ENCODE measurements around the gene LRP1B.

The LRP1B gene

GRCh38 chr2:141162314-141162713, 968.5 kb downstream of the LRP1B start:
- TF ChIP-seq ZNF274 (IDR thresholded peaks at IDR 0.05; ENCODE audit: low read depth, low read length) (no peak), SUZ12 (IDR thresholded peaks at IDR 0.05; ENCODE audit: extremely low read depth, insufficient read depth, insufficient read length) (no peak), YY1 (IDR thresholded peaks at IDR 0.05; ENCODE audit: insufficient read depth, insufficient read length) (no peak)
- no peaks in the 10 kb centered on the region for H3K4me1 ChIP-seq (ENCODE audit: insufficient read depth, insufficient read length)
- no peak overlapping the region for H3K9ac ChIP-seq (ENCODE audit: insufficient read length, low read depth)
- no peaks in the 10 kb centered on the region for H3K9me3 ChIP-seq (ENCODE audit: insufficient read depth, low read length)
- no peak for DNase-seq (ENCODE audit: low read depth, low spot score)
- H3K36me3 ChIP-seq (ENCODE audit: insufficient read depth, insufficient read length, low read length): no peaks in the 10 kb centered on the region
- H3K4me3 ChIP-seq (ENCODE audit: insufficient read length, low read depth): no peak overlapping the region
- no peaks in the 10 kb centered on the region for H3K27me3 ChIP-seq (ENCODE audit: insufficient read depth, insufficient read length)

GRCh38 chr2:141151611-141152286, 979.1 kb downstream of the LRP1B start:
- no peak overlapping the region for H3K4me3 ChIP-seq (ENCODE audit: insufficient read length, low read depth)
- no peaks in the 10 kb centered on the region for H3K4me1 ChIP-seq (ENCODE audit: insufficient read depth, insufficient read length)
- no peak for DNase-seq (ENCODE audit: low read depth, low spot score)
- no peak for TF ChIP-seq YY1 (IDR thresholded peaks at IDR 0.05; ENCODE audit: insufficient read depth, insufficient read length)
- no peak for TF ChIP-seq ZNF274 (IDR thresholded peaks at IDR 0.05; ENCODE audit: low read depth, low read length)
- no peak for TF ChIP-seq SUZ12 (IDR thresholded peaks at IDR 0.05; ENCODE audit: extremely low read depth, insufficient read depth, insufficient read length)
- no peaks in the 10 kb centered on the region for H3K36me3 ChIP-seq (ENCODE audit: insufficient read depth, insufficient read length, low read length)
- no peaks in the 10 kb centered on the region for H3K9me3 ChIP-seq (ENCODE audit: insufficient read depth, low read length)
- no peaks in the 10 kb centered on the region for H3K27me3 ChIP-seq (ENCODE audit: insufficient read depth, insufficient read length)
- H3K9ac ChIP-seq (ENCODE audit: insufficient read length, low read depth): no peak overlapping the region

GRCh38 chr2:141142025-141142424, 988.8 kb downstream of the LRP1B start:
- DNase-seq (ENCODE audit: low read depth, low spot score): no peak
- Histone ChIP-seq H3K27me3 (ENCODE audit: insufficient read depth, insufficient read length) (no peaks in the 10 kb centered on the region), H3K9ac (ENCODE audit: insufficient read length, low read depth) (no peak overlapping the region), H3K9me3 (ENCODE audit: insufficient read depth, low read length) (no peaks in the 10 kb centered on the region), H3K4me3 (ENCODE audit: insufficient read length, low read depth) (no peak overlapping the region), H3K36me3 (ENCODE audit: insufficient read depth, insufficient read length, low read length) (no peaks in the 10 kb centered on the region), H3K4me1 (ENCODE audit: insufficient read depth, insufficient read length) (no peaks in the 10 kb centered on the region)
- TF ChIP-seq YY1 (IDR thresholded peaks at IDR 0.05; ENCODE audit: insufficient read depth, insufficient read length) (no peak), ZNF274 (IDR thresholded peaks at IDR 0.05; ENCODE audit: low read depth, low read length) (no peak), SUZ12 (IDR thresholded peaks at IDR 0.05; ENCODE audit: extremely low read depth, insufficient read depth, insufficient read length) (no peak)

GRCh38 chr2:141137122-141137693, 993.6 kb downstream of the LRP1B start:
- DNase-seq (ENCODE audit: low read depth, low spot score): no peak
- no peaks in the 10 kb centered on the region for H3K36me3 ChIP-seq (ENCODE audit: insufficient read depth, insufficient read length, low read length)
- TF ChIP-seq YY1 (IDR thresholded peaks at IDR 0.05; ENCODE audit: insufficient read depth, insufficient read length): no peak
- no peak for TF ChIP-seq SUZ12 (IDR thresholded peaks at IDR 0.05; ENCODE audit: extremely low read depth, insufficient read depth, insufficient read length)
- no peak for TF ChIP-seq ZNF274 (IDR thresholded peaks at IDR 0.05; ENCODE audit: low read depth, low read length)
- no peaks in the 10 kb centered on the region for H3K4me1 ChIP-seq (ENCODE audit: insufficient read depth, insufficient read length)
- H3K27me3 ChIP-seq (ENCODE audit: insufficient read depth, insufficient read length): no peaks in the 10 kb centered on the region
- H3K4me3 ChIP-seq (ENCODE audit: insufficient read length, low read depth): no peak overlapping the region
- H3K9me3 ChIP-seq (ENCODE audit: insufficient read depth, low read length): no peaks in the 10 kb centered on the region
- H3K9ac ChIP-seq (ENCODE audit: insufficient read length, low read depth): no peak overlapping the region

GRCh38 chr2:141133883-141134282, 996.9 kb downstream of the LRP1B start:
- H3K36me3 ChIP-seq (ENCODE audit: insufficient read depth, insufficient read length, low read length): no peaks in the 10 kb centered on the region
- no peaks in the 10 kb centered on the region for H3K4me1 ChIP-seq (ENCODE audit: insufficient read depth, insufficient read length)
- TF ChIP-seq YY1 (IDR thresholded peaks at IDR 0.05; ENCODE audit: insufficient read depth, insufficient read length): no peak
- TF ChIP-seq ZNF274 (IDR thresholded peaks at IDR 0.05; ENCODE audit: low read depth, low read length): no peak
- no peak for TF ChIP-seq SUZ12 (IDR thresholded peaks at IDR 0.05; ENCODE audit: extremely low read depth, insufficient read depth, insufficient read length)
- no peaks in the 10 kb centered on the region for H3K27me3 ChIP-seq (ENCODE audit: insufficient read depth, insufficient read length)
- no peak for DNase-seq (ENCODE audit: low read depth, low spot score)
- H3K9me3 ChIP-seq (ENCODE audit: insufficient read depth, low read length): no peaks in the 10 kb centered on the region
- no peak overlapping the region for H3K9ac ChIP-seq (ENCODE audit: insufficient read length, low read depth)
- no peak overlapping the region for H3K4me3 ChIP-seq (ENCODE audit: insufficient read length, low read depth)

- DNase-seq (ENCODE audit: low read depth, low spot score): no peak
- no peaks in the 10 kb centered on the region for H3K27me3 ChIP-seq (ENCODE audit: insufficient read depth, insufficient read length)
- TF ChIP-seq YY1 (IDR thresholded peaks at IDR 0.05; ENCODE audit: insufficient read depth, insufficient read length): no peak
- no peak for TF ChIP-seq SUZ12 (IDR thresholded peaks at IDR 0.05; ENCODE audit: extremely low read depth, insufficient read depth, insufficient read length)
- no peak for TF ChIP-seq ZNF274 (IDR thresholded peaks at IDR 0.05; ENCODE audit: low read depth, low read length)
- H3K4me1 ChIP-seq (ENCODE audit: insufficient read depth, insufficient read length): no peaks in the 10 kb centered on the region
- no peak overlapping the region for H3K9ac ChIP-seq (ENCODE audit: insufficient read length, low read depth)
- H3K4me3 ChIP-seq (ENCODE audit: insufficient read length, low read depth): no peak overlapping the region
- no peaks in the 10 kb centered on the region for H3K36me3 ChIP-seq (ENCODE audit: insufficient read depth, insufficient read length, low read length)
- no peaks in the 10 kb centered on the region for H3K9me3 ChIP-seq (ENCODE audit: insufficient read depth, low read length)
These were observed 1005.4 kb downstream of the LRP1B start for GRCh38 chr2:141125432-141125831.

GRCh38 chr2:141118836-141119235, 1012.0 kb downstream of the LRP1B start:
- TF ChIP-seq YY1 (IDR thresholded peaks at IDR 0.05; ENCODE audit: insufficient read depth, insufficient read length) (no peak), SUZ12 (IDR thresholded peaks at IDR 0.05; ENCODE audit: extremely low read depth, insufficient read depth, insufficient read length) (no peak), ZNF274 (IDR thresholded peaks at IDR 0.05; ENCODE audit: low read depth, low read length) (no peak)
- Histone ChIP-seq H3K4me3 (ENCODE audit: insufficient read length, low read depth) (no peak overlapping the region), H3K9ac (ENCODE audit: insufficient read length, low read depth) (no peak overlapping the region), H3K9me3 (ENCODE audit: insufficient read depth, low read length) (no peaks in the 10 kb centered on the region), H3K36me3 (ENCODE audit: insufficient read depth, insufficient read length, low read length) (no peaks in the 10 kb centered on the region), H3K27me3 (ENCODE audit: insufficient read depth, insufficient read length) (no peaks in the 10 kb centered on the region), H3K4me1 (ENCODE audit: insufficient read depth, insufficient read length) (no peaks in the 10 kb centered on the region)
- no peak for DNase-seq (ENCODE audit: low read depth, low spot score)

All from NT2/D1 (cell line).